ENCODE data around the gene CCDC197. TPM values are rescaled to one million over a fixed set of nuclear protein-coding genes. Genes with fewer than 3 reads are reported as not detected.

CCDC197 gene
- total RNA-seq, result under 1 TPM in 1 of 2 donors, not detected in 1; 0.37 TPM

DNA sequence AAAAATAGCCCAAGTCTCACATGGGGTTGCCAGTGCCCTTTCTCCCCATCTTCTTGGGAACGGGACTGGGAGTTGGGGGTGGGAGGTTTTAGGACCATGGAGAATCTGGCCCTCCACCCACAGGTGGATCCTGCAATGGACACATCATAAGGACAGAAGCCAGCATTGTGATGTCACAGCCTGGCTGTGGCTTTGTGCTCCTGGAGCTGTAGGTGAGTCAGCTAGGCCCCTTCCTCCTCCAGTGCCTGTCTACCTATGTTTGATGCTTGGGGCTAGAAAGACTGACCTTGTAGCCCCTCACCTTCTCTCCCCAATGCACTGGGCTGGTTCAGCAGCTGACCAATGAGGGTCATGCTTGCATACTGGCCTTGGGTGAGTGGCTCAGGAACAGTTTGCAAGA lies at the start of gene CCDC197:
TSS of gene CCDC197 (plus strand) at position 220 of the 400 bp plus-strand sequence. CDS start 831 bp downstream, outside the sequence.
- H3K27ac Mint-ChIP-seq, result no peak within 1 kb of the TSS

DNA sequence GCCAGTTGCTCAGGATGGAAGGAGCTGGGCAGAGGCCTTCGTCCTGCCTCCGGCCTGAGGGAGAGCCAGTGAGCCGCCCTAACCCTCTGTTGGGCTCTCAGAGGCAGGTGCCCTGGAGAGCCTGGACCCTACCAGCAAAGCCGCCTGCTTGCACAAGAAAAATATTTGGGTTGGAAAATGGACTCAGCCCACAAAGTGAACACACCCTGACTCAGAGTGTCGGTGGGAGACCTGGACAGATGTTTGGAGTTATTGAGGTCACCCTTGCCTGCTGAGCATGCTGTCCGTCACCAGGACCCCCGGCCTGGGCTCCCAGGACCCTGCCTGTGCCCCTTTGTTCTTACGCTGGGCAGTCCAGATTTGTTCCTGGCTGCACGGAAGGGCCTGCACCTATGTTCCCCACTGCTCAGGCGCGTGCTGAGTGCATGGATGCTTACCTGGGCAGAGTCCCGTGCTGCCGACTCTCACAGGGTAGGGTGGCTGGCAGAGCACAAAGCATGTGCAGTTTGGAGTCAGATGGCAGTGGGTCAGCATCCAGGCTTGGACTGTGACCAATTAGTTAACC lies 47.5 kb upstream of the CCDC197 start:
- no peak overlapping the region for H3K4me3 Mint-ChIP-seq
- H3K27me3 Mint-ChIP-seq, result no peaks in the 10 kb centered on the region
- H3K4me1 Mint-ChIP-seq, result peaks cover 25% of the 10 kb centered on the region
- ATAC-seq (replicated peaks), result no peak
- H3K9me3 Mint-ChIP-seq, result no peaks in the 10 kb centered on the region
- H3K27ac Mint-ChIP-seq, result peak overlapping the region; percentile 45
- peaks cover 63% of the 10 kb centered on the region for H3K36me3 Mint-ChIP-seq (ENCODE audit: low read depth)

More for the DNA sequence above, at the start of gene CCDC197:
- peak; percentile 33 for ATAC-seq (replicated peaks)
- H3K27me3 Mint-ChIP-seq, result no peaks in the 10 kb centered on the region
- H3K36me3 Mint-ChIP-seq (ENCODE audit: low read depth), result no peaks in the 10 kb centered on the region
- no peaks in the 10 kb centered on the region for H3K4me1 Mint-ChIP-seq
- no peaks in the 10 kb centered on the region for H3K9me3 Mint-ChIP-seq
- H3K4me3 Mint-ChIP-seq, result peak within 1 kb of the TSS; percentile 36

GRCh38 chr14:93950948-93951634 lies 46.0 kb upstream of the CCDC197 start:
- peak; percentile 58 for ATAC-seq (replicated peaks)
- no peaks in the 10 kb centered on the region for H3K27me3 Mint-ChIP-seq

GRCh38 chr14:93951635-93952540 lies 45.2 kb upstream of the CCDC197 start:
- Mint-ChIP-seq H3K9me3 (no peaks in the 10 kb centered on the region), H3K36me3 (ENCODE audit: low read depth) (peaks cover 62% of the 10 kb centered on the region), H3K27me3 (no peaks in the 10 kb centered on the region), H3K4me1 (peaks cover 40% of the 10 kb centered on the region), H3K27ac (peak overlapping the region; percentile 37), H3K4me3 (no peak overlapping the region)
- ATAC-seq (replicated peaks), result no peak

More at GRCh38 chr14:93950948-93951634, 46.0 kb upstream of the CCDC197 start:
- H3K36me3 Mint-ChIP-seq (ENCODE audit: low read depth), result peaks cover 65% of the 10 kb centered on the region
- no peak overlapping the region for H3K4me3 Mint-ChIP-seq
- H3K27ac Mint-ChIP-seq, result peak overlapping the region; percentile 45
- H3K9me3 Mint-ChIP-seq, result no peaks in the 10 kb centered on the region
- H3K4me1 Mint-ChIP-seq, result peaks cover 37% of the 10 kb centered on the region

GRCh38 chr14:93952829-93953228 lies 44.3 kb upstream of the CCDC197 start:
- Mint-ChIP-seq H3K27me3 (no peaks in the 10 kb centered on the region), H3K9me3 (no peaks in the 10 kb centered on the region), H3K4me1 (peaks cover 48% of the 10 kb centered on the region), H3K36me3 (ENCODE audit: low read depth) (peaks cover 59% of the 10 kb centered on the region), H3K27ac (no peak overlapping the region), H3K4me3 (peak overlapping the region; percentile 85)
- ATAC-seq (replicated peaks), result no peak

DNA sequence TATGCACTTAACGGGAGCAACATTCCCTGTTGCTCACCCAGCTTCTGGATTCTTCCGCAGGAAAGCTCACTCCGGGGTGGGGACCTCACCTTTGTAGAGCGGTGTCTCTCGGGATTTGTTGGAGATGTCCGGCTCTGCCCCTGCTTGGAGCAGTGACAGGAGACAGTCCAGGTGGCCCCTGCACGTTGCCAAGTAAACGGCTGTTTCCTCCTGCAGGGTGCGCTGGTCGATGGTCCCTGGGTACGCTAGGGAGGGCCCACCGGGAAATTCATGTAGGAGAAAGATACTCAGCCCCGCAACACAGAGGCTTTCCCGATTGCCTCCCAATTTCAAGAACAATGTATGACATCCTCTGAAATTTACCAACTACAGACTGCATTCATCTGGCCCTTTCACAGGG lies 43.8 kb upstream of the CCDC197 start:
- Mint-ChIP-seq H3K9me3 (no peaks in the 10 kb centered on the region), H3K27ac (peak overlapping the region; percentile 54), H3K27me3 (no peaks in the 10 kb centered on the region), H3K36me3 (ENCODE audit: low read depth) (peaks cover 59% of the 10 kb centered on the region), H3K4me1 (peaks cover 51% of the 10 kb centered on the region), H3K4me3 (peak overlapping the region; percentile 85)
- no peak for ATAC-seq (replicated peaks)

GRCh38 chr14:93953739-93954515 lies 43.2 kb upstream of the CCDC197 start:
- Mint-ChIP-seq H3K4me1 (peaks cover 56% of the 10 kb centered on the region), H3K4me3 (peak overlapping the region; percentile 85), H3K36me3 (ENCODE audit: low read depth) (peaks cover 64% of the 10 kb centered on the region), H3K9me3 (no peaks in the 10 kb centered on the region), H3K27ac (peak overlapping the region; percentile 100), H3K27me3 (no peaks in the 10 kb centered on the region)
- peak; percentile 28 for ATAC-seq (replicated peaks)

- peaks cover 61% of the 10 kb centered on the region for H3K4me1 Mint-ChIP-seq
- H3K27ac Mint-ChIP-seq, result peak overlapping the region; percentile 100
- H3K9me3 Mint-ChIP-seq, result no peaks in the 10 kb centered on the region
- peaks cover 69% of the 10 kb centered on the region for H3K36me3 Mint-ChIP-seq (ENCODE audit: low read depth)
- peak overlapping the region; percentile 85 for H3K4me3 Mint-ChIP-seq
- H3K27me3 Mint-ChIP-seq, result no peaks in the 10 kb centered on the region
- no peak for ATAC-seq (replicated peaks)
These were observed 42.6 kb upstream of the CCDC197 start for GRCh38 chr14:93954516-93954830.

- Mint-ChIP-seq H3K4me1 (peaks cover 65% of the 10 kb centered on the region), H3K27ac (peak overlapping the region; percentile 100), H3K9me3 (no peaks in the 10 kb centered on the region), H3K36me3 (ENCODE audit: low read depth) (peaks cover 67% of the 10 kb centered on the region), H3K27me3 (no peaks in the 10 kb centered on the region), H3K4me3 (peak overlapping the region; percentile 85)
- ATAC-seq (replicated peaks), result no peak
These were observed 41.9 kb upstream of the CCDC197 start for GRCh38 chr14:93954900-93955849.

DNA sequence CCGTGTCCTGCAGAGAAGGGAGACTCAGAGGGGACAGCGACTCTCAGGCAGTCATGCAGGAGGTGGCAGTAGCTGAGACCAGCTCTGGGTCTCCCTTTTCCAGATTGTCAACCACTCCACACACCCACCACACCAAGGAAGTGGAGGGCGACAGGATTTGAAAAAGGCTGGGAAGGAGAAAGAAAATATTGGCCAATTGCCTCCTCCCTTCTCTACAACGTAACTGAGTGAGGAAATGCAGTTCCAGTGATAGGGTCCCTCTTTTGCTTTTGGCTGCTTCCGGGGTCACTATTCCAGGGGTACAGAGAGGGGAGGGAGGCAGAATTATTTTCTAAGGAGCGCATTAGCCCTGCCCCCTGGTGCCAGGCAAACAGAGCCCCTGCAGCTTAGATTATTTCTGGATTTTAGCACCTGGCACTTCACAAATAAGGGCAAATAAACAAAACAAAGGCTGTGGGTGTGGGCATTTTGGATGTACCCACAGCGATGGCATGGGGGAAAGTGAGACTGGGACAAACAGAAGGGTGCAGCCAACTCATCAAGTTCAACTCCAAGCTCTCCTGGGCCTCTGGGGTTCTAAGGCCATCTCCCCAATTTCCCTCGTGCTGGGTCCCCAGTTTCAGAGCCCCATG lies 41.1 kb upstream of the CCDC197 start:
- Mint-ChIP-seq H3K4me1 (peaks cover 64% of the 10 kb centered on the region), H3K36me3 (ENCODE audit: low read depth) (peaks cover 59% of the 10 kb centered on the region), H3K27me3 (no peaks in the 10 kb centered on the region)

GRCh38 chr14:93956514-93957332 lies 40.4 kb upstream of the CCDC197 start:
- no peak for ATAC-seq (replicated peaks)

More for the DNA sequence above, 41.1 kb upstream of the CCDC197 start:
- Mint-ChIP-seq H3K9me3 (no peaks in the 10 kb centered on the region), H3K4me3 (peak overlapping the region; percentile 85), H3K27ac (peak overlapping the region; percentile 100)
- ATAC-seq (replicated peaks), result no peak

DNA sequence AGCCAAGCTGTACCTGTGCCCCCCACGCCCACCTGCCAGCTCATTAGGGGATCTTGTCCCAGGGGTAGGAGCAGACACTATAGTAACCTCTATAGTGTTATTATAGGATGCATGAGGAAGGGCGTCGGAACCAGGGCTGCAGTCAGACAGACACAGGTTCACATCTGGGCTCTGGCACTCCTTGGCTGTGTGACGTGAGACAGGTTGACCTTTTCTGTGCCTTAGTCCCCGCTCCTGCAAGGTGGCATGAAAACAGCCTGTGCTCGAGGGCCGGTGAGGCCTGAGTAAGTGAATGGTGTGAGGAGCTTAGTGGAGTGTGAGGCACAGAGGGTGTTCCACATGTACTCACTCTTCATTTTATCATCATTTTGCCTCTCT lies 39.8 kb upstream of the CCDC197 start:
- Mint-ChIP-seq H3K9me3 (no peaks in the 10 kb centered on the region), H3K27me3 (no peaks in the 10 kb centered on the region), H3K4me3 (peak overlapping the region; percentile 85), H3K4me1 (peaks cover 70% of the 10 kb centered on the region), H3K36me3 (ENCODE audit: low read depth) (peaks cover 65% of the 10 kb centered on the region), H3K27ac (peak overlapping the region; percentile 100)
- ATAC-seq (replicated peaks), result no peak

More at GRCh38 chr14:93956514-93957332, 40.4 kb upstream of the CCDC197 start:
- Mint-ChIP-seq H3K27ac (peak overlapping the region; percentile 100), H3K9me3 (no peaks in the 10 kb centered on the region), H3K27me3 (no peaks in the 10 kb centered on the region), H3K4me1 (peaks cover 68% of the 10 kb centered on the region), H3K4me3 (peak overlapping the region; percentile 85), H3K36me3 (ENCODE audit: low read depth) (peaks cover 62% of the 10 kb centered on the region)

Measured in activated T-helper 17 cell treated with anti-CD3 and anti-CD28 coated beads, Interleukin-2, amount 50 U/mL, for 72 hours (primary cell).